ENCODE data around the gene EPS15.
"Not testable (repeated sequence)": the region's sequence is repeated elsewhere in the genome, so short reads cannot be mapped to it uniquely, and the experiment has no call there.

Gene EPS15

DNA sequence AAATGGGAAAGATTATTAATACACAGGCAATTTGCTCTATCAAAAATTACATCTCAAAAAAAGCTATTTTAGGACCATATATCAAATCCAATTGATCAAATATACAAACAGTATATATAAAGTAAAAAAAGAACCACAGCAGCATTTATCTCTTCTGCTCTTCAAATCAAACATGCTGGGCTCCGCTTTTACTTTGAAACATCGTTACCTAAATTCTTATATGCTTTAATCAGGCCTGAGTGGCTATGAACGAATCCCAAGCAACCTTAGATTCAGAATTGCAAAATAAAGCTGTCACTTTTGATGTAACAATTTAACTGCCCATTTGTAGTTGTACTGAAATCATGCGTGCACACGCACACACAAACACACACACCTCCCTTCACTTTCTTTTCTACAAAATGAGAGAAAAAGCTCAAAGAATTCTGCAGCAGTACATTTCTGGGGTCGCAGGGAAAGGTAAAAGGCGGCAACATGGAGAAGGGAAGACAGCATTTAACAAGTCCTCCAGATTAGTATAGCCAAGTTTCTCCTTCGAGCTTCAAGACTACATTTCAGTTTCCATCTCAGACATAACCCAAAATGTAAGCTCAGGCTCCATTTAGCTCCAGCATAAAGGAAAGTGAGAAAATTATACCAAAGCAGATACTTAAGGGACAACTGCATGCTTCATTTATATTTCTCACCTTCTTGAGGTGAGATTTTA lies 96.5 kb downstream of the EPS15 start:
- DNase-seq = no peak

DNA sequence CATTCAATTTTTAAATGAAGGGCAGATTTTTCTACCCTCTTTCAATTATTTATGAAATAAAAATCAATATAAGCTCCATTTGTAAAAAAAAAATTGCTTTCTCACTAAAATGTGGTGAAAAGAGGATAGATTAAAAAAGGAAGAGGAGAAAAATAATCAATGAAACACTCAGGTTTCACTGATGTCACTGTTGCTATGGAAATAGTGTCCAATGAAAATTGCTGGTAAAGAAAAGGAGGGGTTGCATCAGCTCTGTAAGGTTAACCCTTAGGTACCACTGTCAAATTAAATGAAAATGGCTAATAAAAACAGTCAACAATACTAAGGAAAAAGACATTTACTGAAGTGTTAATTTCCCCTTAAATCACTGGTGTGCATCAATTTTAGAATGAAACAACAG lies 97.1 kb downstream of the EPS15 start:
- no peak for DNase-seq

DNA sequence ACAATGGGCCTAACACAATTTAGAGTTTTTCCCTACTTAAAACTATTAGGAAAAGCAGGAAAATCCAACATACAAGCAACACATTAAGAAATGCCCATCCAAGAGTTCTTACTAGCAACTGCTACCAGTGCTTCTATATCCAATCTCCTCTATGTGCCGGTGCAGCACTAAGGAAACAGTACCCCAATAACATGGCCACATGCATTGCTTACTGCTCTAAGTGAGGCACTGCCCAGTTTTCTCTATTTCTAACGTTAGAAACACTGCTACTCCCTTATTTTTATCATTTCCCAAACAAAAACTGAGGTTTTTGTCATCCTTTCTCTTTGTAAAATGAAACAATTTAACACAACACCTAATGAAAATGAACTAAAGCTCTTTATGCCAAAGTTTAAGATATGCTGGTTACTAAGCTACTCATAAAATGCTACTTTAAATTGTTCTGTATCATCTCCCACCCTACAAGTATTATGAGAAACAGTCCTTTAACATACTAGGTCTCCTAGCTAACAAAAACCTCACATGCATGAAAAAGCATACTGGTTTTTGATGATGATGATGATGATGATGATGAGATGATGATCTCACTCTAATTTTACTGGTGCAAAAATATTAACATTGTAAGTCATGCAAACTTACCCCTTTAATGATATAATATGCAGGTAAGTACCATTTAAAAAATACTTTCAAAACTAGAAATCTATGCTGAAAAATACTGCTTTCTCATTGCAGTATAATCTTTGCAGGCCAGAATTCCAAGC lies 98.0 kb downstream of the EPS15 start:
- no peak for DNase-seq

DNA sequence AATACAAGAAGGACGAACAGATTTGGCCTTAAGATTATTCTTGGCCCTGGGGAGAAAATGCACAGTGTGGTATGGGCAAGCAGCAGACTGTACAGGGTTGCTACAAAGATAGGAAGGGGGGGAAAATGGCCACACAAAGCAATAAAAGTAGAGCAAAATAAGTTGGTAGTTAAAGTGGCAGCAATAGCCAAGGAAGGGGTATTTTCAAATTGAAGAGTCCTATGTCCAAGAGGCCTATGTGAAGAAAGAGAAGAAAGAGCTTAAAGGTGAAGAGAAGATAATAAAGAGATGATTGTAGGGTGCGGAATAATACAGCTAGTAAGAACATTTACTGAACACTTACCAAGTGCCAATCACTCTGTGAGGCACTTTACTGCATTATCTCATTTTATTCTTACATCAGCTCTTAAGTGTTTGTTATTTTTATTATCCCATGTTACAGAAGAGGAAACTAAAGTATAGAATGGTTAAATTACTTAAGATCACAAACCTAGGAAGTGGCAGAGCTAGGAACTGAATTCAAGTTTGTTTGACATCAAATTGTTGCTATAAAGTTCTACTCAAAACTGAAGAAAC lies 100.6 kb downstream of the EPS15 start:
- DNase-seq = no peak

DNA sequence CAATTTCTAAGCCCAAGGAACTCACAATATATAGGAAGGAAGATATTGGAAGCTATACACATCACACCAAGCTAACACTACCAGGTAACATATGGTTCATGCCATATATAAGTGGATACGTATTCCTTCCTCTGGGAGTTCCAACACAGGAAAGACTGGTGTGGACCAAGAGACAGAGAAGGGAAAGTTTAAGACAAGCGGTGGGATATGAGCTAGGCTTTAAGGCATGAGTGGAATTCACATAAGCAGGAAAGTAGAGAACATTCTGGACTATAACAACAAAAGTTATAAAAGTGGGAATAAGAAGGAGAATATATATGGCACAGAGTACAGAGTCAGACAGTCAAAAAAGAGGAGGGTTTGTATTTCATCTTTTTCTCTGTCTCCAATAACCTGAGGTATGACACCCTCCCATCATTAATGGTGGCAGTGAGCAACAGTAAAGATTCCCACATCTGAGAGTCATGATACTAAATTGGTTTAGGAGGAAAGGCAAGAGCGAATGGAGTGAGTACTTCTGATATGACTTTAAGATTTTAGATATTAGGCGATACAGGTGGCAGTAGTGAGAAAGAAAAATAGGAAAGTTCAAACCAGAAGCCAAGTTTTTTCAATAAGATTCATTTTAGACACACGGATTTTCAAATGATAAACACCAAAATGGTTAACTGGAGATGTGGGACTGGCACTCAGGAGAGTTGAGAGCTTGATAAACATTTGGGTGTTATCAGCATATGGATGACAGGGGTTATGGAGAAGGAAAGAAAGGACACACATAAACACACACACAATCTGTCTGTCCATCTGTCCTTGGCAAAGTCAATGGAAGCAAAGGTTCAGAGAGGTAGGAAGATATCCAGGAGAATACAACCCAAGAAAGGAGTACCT lies 101.3 kb downstream of the EPS15 start:
- no peak for DNase-seq

DNA sequence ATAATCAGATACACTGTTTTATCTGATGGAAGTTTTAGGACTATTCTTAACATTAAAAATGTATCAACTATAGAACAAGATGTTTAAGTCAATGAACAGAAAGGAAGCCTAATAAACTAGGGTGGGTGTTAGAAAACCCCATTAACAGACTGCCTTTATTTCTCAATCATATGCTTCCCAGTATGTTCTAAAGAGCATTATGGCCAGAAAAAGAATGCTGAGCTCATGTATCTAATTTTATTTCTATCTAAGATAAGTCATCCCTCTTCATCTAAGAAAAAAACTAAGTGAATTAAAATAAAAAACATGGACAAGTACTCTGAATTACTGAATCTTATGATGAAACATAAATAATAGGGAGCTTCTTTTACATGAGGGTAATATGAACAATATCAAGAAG lies 102.2 kb downstream of the EPS15 start:
- DNase-seq = no peak

DNA sequence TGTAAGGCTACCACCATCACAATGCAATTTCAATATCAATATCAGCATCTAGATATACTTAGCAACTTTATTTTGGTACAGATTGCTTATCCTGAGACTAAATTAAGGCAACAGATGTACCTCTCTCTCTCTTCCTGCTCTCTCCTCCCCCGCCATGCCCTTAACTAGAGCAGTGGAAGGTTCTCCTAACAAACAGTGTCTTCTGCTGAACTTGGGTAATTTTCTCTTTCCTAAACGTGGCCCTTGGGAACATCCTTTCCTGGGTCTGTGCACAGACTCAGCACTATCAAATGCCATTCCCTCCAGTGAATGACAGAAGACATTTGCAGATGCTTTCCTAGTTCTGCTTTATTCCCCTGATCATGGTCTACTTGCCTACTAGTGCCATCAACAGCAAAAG lies 103.1 kb downstream of the EPS15 start:
- DNase-seq = no peak

DNA sequence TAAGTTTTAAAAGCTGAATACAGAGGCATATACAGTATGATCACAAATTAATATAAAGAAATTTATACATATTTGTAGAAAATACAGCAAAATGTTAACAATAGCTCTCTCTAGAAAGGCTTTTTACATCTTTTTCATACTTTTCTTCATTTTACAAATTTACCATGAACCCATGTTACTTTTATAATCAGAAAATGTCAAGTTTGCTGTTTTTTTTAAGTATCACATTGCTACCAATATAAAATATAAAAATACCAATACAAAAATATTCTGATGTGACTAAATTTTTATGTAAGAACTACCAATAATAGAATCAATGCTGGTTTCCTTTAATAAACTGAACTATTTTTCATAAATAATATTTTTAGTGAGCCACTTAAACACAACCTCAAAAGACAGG lies 104.3 kb downstream of the EPS15 start:
- no peak for DNase-seq

DNA sequence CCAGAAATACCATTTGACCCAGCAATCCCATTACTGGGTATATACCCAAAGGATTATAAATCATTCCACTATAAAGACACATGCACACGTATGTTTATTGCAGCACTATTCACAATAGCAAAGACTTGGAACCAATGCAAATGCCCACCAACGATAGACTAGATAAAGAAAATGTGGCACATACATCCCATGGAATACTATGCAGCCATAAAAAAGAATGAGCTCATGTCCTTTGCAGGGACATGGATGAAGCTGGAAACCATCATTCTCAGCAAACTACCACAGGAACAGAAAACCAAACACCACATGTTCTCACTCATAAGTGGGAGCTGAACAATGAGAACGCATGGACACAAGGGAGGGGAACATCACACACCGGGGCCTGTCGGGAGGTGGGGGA lies 107.2 kb downstream of the EPS15 start:
- not testable (repeated sequence) for DNase-seq

DNA sequence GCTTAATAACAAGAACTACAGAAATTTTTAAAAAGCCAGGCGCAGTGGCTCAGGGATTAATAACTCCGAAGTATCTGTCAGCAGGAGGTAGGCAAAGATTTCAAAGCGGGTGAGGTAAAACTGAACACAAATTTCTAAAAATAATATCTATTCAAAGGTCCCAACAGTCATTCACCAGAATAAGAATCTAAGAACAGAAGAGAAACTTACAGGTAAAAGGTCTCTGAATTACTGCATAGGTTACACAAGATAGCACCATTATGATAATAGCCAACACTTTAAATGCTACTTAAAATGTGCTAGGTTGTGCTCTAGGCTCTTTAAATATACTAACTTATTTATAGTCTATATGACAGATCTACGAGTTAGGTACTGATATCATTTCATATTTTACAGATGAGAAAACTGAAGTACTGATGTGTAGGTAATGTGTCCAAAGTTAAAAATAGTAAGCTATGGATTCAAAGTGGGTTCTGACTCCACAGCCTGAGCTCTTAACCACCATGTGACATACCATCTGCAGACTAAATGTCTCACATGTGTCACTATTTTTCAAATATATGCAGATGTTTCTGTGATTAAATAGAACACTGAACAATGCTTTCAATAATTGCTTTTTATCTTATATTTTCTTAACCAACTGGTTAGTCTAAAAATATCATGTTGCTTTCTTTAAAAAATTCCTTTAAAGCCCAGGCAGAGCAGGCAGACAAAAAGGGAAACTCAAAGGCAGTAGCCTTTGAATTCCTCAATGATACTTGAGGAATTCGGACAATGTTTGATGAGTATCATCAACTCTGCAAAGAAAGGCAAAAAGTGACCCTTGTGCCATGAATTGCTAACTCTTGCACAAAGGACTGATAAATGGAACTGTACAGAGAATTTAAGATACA lies 108.3 kb downstream of the EPS15 start:
- no peak for DNase-seq

DNA sequence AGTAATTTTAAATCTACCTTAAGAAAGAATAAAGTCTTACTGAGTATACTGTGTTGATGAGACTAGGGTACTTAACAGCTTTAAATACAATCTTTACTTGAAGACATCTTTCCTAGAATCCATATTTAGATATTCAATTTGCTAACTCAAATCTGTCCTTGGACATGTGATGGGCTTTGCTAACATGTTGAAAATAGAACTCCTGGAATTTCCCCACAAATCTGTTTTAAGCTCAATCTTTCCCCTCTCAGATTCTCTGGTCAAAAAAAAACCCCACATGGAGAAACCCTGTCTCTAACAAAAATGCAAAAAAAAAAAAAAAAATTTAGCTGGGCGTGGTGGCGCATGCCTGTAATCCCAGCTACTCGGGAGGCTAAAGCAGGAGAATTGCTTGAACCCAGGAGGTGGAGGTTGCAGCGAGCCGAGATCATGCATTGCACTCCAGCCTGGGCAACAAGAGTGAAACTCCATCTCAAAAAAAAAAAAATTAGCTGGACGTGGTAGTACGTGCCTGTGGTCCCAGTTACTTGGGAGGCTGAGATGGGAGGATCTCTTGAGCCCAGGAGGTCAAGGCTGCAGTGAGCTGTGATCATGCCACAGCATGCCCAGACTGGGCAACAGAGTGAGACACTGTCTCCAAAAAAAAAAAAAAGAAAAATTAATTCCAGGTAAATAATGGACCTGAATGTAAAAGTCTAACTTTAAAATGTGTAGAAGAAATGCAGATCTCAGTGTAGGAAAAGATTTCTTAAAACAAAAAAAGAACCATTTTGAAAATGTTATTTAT lies 109.1 kb downstream of the EPS15 start:
- DNase-seq = not testable (repeated sequence)

DNA sequence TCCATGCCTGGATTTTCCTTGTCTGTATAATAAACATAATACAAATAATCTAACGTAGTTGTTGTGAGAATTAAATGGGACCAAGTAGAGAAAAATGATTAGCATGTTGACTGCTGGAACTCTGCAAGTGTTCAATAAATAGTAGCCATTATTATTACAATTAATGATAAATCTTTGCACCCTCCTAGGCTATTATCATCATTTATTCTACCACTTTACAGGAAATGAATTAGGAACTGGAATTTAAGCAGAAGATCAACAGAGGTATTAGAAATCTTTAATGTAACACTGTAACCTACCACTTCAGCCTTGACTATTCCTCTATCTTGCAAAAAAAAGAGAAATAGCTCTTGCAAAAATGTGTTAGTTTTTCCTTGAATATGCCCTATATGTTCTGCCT lies 126.8 kb downstream of the EPS15 start:
- no peak for DNase-seq

DNA sequence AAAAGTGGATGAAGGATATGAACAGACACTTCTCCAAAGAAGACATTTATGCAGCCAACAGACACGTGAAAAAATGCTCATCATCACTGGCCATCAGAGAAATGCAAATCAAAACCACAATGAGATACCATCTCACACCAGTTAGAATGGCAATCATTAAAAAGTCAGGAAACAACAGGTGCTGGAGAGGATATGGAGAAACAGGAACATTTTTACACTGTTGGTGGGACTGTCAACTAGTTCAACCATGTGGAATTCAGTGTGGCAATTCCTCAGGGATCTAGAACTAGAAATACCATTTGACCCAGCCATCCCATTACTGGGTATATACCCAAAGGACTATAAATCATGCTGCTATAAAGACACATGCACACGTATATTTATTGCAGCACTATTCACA lies 128.4 kb downstream of the EPS15 start:
- DNase-seq = not testable (repeated sequence)

DNA sequence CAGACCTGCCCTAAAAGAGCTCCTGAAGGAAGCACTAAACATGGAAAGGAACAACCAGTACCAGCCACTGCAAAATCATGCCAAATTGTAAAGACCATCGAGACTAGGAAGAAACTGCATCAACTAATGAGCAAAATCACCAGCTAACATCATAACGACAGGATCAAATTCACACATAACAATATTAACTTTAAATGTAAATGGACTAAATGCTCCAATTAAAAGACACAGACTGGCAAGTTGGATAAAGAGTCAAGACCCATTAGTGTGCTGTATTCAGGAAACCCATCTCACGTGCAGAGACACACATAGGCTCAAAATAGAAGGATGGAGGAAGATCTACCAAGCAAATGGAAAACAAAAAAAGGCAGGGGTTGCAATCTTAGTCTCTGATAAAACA lies 131.8 kb downstream of the EPS15 start:
- not testable (repeated sequence) for DNase-seq

DNA sequence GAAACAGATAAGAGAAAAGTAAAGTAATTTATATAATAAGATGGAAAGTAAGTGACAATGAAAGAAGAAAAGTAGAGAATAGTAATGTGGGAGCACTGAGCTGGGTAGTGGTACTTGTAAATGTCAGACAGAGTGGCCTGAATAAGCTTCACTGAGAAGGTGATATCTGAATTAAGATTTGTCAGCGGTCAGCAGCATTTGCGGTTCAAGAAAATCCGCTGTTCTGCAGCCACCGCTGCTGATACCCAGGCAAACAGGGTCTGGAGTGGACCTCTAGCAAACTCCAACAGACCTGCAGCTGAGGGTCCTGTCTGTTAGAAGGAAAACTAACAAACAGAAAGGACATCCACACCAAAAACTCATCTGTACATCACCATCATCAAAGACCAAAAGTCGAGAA lies 132.8 kb downstream of the EPS15 start:
- not testable (repeated sequence) for DNase-seq

DNA sequence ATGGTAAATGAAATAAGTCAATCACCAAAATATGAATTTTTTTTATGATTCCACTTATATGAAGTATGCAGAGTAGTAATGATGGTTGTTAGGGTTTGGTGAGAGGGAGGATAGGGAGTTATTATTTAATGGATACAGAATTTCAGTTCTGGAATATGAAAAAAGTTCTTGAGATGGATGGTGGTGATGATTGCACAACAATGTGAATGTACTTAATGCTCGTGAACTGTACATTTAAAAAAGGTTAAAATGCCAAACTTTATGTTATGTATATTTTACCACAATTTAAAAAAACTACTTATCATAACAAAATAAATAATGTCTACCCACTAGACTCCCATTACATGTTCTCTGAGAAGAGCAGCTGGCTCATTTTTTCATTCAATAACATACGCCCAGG lies 133.3 kb downstream of the EPS15 start:
- DNase-seq = no peak

DNA sequence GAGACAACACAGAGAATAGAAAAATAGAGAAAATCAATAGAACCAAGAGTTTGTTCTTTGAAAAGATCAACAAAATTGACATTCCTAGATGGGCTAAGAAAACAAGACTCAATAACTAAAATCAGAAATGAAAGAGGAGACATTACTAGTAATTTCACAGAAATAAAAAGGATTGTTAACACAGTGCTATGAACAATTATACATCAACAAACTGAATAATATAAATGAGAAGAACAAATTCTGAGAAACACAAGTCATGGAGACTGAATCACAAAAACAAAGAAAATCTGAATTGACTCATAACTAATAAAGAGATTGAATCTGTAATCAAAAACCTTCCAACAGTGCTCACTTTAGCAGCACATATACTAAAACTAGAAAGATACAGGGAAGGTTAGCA lies 137.1 kb downstream of the EPS15 start:
- no peak for DNase-seq

DNA sequence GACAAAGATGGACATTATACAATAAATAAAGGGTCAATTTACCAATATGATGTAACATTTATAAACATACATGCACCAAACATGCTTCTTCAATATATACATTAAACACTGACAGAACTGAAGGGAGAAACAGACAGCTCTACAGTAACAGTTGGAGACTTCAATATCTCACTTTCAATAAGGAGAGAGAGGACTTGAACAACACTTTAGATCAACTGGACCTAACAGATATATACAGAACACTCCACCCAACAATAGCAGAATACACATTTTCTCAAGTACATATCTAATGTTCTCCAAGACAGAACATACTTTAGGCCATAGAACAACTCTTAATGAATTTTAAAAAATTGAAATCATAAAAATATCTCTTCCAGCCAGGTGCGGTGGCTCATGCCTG lies 138.1 kb downstream of the EPS15 start:
- DNase-seq = no peak

DNA sequence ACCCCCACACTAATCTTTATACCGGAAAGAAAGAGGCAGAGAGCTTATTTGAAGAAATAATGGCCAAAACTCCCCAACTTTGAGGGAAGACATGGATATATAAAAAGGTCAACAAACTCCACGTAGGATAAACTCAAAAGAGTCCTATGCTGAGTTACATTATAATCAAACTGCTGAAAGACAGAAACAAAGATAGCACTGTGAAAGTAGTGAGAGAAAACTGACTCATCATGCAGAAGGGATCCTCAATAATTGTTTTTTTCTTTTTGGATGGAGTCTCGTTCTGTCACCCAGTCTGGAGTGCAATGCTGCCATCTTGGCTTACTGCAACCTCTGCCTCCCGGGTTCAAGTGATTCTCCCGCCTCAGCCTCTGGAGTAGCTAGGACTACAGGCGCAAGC lies 140.2 kb downstream of the EPS15 start:
- no peak for DNase-seq

DNA sequence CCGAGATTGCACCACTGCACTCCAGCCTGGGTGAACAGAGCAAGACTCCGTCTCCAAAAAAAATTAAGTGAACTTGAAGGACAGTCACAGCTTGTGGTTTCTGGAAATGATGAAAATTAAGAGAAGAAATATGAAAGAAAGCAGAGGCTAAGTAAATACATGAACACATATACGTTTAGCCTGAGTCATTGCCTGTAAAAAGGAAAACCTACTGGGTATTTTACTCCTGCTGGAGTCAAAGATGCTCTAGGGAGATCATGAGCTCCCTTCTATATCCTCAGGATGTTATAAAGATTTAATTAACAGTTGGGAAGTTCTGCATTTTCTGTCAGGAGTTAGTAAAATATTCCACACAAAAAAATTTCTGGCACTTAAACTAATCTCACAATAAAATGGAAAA lies 145.2 kb downstream of the EPS15 start:
- DNase-seq = no peak

DNA sequence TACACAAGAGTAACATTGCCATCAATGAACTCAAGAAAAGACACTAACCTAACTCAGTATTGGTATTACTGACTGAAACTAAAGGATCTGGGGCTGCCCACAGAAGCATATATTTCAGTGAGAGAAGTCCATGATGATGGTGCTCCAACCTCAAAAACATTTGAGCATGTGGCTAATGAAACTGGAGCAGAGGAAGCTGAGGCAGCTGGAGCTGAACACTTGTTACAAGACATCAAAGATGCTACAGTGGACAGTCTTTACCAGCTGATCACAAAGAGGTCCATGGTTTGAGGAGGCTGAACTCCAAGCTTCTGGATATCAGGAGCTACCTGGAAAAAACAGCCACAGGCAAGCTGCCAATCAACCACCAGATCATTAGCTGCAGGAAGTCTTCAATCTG lies 146.5 kb downstream of the EPS15 start:
- no peak for DNase-seq

Measured in KG1 (cell line).